SK-N-SH treated with all-trans-retinoic acid at 6 μM for 48 hours (cell line): ENCODE data around the gene BZW2.
A peak's percentile ranks its signal among the peaks of the same experiment; 100 is the strongest.

ENCODE experiments used
- ATAC-seq: fragments of 200-7000 bp; cut with Tn5 transposase; 3 replicates; pipeline ENCODE4 v1.9.1; 2020; ENCODE audit warnings: mild to moderate bottlenecking, moderate library complexity
- ARNTL ChIP-seq: fragments of 450-650 bp; formaldehyde crosslinking; IDR thresholded peaks from 2 replicates; pipeline ENCODE4 v1.5.0; 2020; ENCODE audit warnings: low read depth, mild to moderate bottlenecking, moderate library complexity, borderline replicate concordance
- BACH2 ChIP-seq: fragments of 250-450 bp; sonication (Bioruptor Pico); IDR thresholded peaks from 2 replicates; pipeline ENCODE4 v1.9.0; 2021; ENCODE audit warnings: mild to moderate bottlenecking, borderline replicate concordance
- CSDC2 ChIP-seq: fragments of 250-450 bp; sonication (Bioruptor Pico); IDR thresholded peaks from 2 replicates; pipeline ENCODE4 v1.5.0; 2020; ENCODE audit warnings: mild to moderate bottlenecking, moderate library complexity
- ESRRG ChIP-seq: fragments of 250-450 bp; sonication (Bioruptor Pico); IDR thresholded peaks from 2 replicates; pipeline ENCODE4 v1.6.1; 2021; ENCODE audit warnings: mild to moderate bottlenecking
- GLIS3 ChIP-seq: fragments of 250-450 bp; sonication (Bioruptor Pico); IDR thresholded peaks from 2 replicates; pipeline ENCODE4 v1.5.0; 2020; ENCODE audit warnings: mild to moderate bottlenecking, moderate library complexity
- ISL1 ChIP-seq: fragments of 250-450 bp; sonication (Bioruptor Pico); IDR thresholded peaks from 2 replicates; pipeline ENCODE4 v2.1.2; 2022; ENCODE audit warnings: mild to moderate bottlenecking, moderate library complexity
- RARB ChIP-seq: fragments of 250-450 bp; sonication (Bioruptor Pico); IDR thresholded peaks from 2 replicates; pipeline ENCODE4 v1.8.0; 2021; ENCODE audit warnings: mild to moderate bottlenecking, moderate library complexity
- SNAI2 ChIP-seq: fragments of 250-450 bp; sonication (Bioruptor Pico); IDR thresholded peaks from 2 replicates; pipeline ENCODE4 v1.5.0; 2020; ENCODE audit warnings: mild to moderate bottlenecking, moderate library complexity
- TCF4 ChIP-seq: fragments of 250-450 bp; sonication (Bioruptor Pico); IDR thresholded peaks from 2 replicates; pipeline ENCODE4 v1.8.0; 2021; ENCODE audit warnings: mild to moderate bottlenecking, moderate library complexity, borderline replicate concordance
- TOX ChIP-seq: fragments of 250-450 bp; sonication (Bioruptor Pico); IDR thresholded peaks from 2 replicates; pipeline ENCODE4 v1.8.0; 2021; ENCODE audit warnings: mild to moderate bottlenecking, moderate library complexity, borderline replicate concordance
- ZC3H10 ChIP-seq: fragments of 250-450 bp; sonication (Bioruptor Pico); IDR thresholded peaks from 2 replicates; pipeline ENCODE4 v1.5.1; 2021; ENCODE audit warnings: mild to moderate bottlenecking, moderate library complexity
- ZFP3 ChIP-seq: fragments of 250-450 bp; sonication (Bioruptor Pico); IDR thresholded peaks from 2 replicates; pipeline ENCODE4 v1.5.0; 2020; ENCODE audit warnings: mild to moderate bottlenecking, moderate library complexity
- ZFP30 ChIP-seq: fragments of 450-650 bp; formaldehyde crosslinking; IDR thresholded peaks from 2 replicates; pipeline ENCODE4 v1.5.0; 2022; ENCODE audit warnings: mild to moderate bottlenecking, moderate library complexity
- ZNF565 ChIP-seq: fragments of 450-650 bp; formaldehyde crosslinking; conservative IDR thresholded peaks from 2 replicates; pipeline ENCODE4 v1.5.0; 2020; ENCODE audit warnings: low read depth, mild to moderate bottlenecking, moderate library complexity
- ZNF8 ChIP-seq: fragments of 450-650 bp; formaldehyde crosslinking; IDR thresholded peaks from 2 replicates; pipeline ENCODE4 v1.5.0; 2020; ENCODE audit warnings: mild to moderate bottlenecking, moderate library complexity
- TF ChIP-seq, protein P1 (sequence below): fragments of 250-450 bp; sonication (Bioruptor Pico); IDR thresholded peaks from 2 replicates; pipeline ENCODE4 v1.8.0; 2021; ENCODE audit warnings: low read depth, mild to moderate bottlenecking, moderate library complexity, borderline replicate concordance
- TF ChIP-seq, protein P2 (sequence below): fragments of 250-450 bp; sonication (Bioruptor Pico); IDR thresholded peaks from 2 replicates; pipeline ENCODE4 v1.5.1; 2021; ENCODE audit warnings: mild to moderate bottlenecking, moderate library complexity
- TF ChIP-seq, protein P3 (sequence below): fragments of 250-450 bp; sonication (Bioruptor Pico); IDR thresholded peaks from 2 replicates; pipeline ENCODE4 v1.5.1; 2020; ENCODE audit warnings: low read depth, mild to moderate bottlenecking, moderate library complexity
- TF ChIP-seq, protein P4 (sequence below): fragments of 250-450 bp; sonication (Bioruptor Pico); IDR thresholded peaks from 2 replicates; pipeline ENCODE4 v1.8.0; 2020; ENCODE audit warnings: mild to moderate bottlenecking, moderate library complexity, borderline replicate concordance
- TF ChIP-seq, protein P5 (sequence below): fragments of 250-450 bp; sonication (Bioruptor Pico); IDR thresholded peaks from 2 replicates; pipeline ENCODE4 v1.5.0; 2020; ENCODE audit warnings: mild to moderate bottlenecking, moderate library complexity

BZW2 gene

DNA sequence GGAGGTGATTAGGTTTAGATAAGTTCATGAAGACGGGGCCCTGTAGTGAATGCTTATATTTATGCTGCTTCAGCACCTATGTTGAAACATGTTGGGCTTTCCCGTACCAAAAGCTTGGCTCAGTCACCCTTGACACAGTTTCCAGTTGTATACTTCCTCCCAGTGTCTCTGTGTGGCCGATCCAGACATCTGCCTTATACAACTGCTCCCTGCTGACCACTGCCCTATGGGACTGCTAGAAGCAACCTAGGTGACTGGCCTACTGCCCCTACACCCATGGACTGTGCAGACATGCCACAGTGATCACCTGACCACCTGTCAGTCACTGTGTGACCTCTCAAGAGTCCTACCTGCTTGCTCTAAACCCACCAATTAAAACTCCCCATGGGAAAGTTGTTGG, 85.0 kb downstream of the BZW2 start:
- no peak for ATAC-seq
- TF ChIP-seq CSDC2 (CRISPR knock-in tag) (no peak), TCF4 (CRISPR knock-in tag) (no peak), ZNF8 (CRISPR knock-in tag) (no peak), ESRRG (CRISPR knock-in tag) (no peak), ZFP30 (CRISPR knock-in tag) (no peak), RARB (no peak), BACH2 (CRISPR knock-in tag) (no peak), TOX (CRISPR knock-in tag) (no peak), SNAI2 (CRISPR knock-in tag) (no peak), ARNTL (no peak), ZC3H10 (CRISPR knock-in tag) (no peak), GLIS3 (CRISPR knock-in tag) (no peak)
- TF ChIP-seq, protein P1, sequence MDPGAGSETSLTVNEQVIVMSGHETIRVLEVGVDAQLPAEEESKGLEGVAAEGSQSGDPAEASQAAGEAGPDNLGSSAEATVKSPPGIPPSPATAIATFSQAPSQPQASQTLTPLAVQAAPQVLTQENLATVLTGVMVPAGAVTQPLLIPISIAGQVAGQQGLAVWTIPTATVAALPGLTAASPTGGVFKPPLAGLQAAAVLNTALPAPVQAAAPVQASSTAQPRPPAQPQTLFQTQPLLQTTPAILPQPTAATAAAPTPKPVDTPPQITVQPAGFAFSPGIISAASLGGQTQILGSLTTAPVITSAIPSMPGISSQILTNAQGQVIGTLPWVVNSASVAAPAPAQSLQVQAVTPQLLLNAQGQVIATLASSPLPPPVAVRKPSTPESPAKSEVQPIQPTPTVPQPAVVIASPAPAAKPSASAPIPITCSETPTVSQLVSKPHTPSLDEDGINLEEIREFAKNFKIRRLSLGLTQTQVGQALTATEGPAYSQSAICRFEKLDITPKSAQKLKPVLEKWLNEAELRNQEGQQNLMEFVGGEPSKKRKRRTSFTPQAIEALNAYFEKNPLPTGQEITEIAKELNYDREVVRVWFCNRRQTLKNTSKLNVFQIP (CRISPR knock-in tag), result no peak
- TF ChIP-seq, protein P2, sequence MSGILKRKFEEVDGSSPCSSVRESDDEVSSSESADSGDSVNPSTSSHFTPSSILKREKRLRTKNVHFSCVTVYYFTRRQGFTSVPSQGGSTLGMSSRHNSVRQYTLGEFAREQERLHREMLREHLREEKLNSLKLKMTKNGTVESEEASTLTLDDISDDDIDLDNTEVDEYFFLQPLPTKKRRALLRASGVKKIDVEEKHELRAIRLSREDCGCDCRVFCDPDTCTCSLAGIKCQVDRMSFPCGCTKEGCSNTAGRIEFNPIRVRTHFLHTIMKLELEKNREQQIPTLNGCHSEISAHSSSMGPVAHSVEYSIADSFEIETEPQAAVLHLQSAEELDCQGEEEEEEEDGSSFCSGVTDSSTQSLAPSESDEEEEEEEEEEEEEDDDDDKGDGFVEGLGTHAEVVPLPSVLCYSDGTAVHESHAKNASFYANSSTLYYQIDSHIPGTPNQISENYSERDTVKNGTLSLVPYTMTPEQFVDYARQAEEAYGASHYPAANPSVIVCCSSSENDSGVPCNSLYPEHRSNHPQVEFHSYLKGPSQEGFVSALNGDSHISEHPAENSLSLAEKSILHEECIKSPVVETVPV (CRISPR knock-in tag), result no peak
- TF ChIP-seq, protein P3, sequence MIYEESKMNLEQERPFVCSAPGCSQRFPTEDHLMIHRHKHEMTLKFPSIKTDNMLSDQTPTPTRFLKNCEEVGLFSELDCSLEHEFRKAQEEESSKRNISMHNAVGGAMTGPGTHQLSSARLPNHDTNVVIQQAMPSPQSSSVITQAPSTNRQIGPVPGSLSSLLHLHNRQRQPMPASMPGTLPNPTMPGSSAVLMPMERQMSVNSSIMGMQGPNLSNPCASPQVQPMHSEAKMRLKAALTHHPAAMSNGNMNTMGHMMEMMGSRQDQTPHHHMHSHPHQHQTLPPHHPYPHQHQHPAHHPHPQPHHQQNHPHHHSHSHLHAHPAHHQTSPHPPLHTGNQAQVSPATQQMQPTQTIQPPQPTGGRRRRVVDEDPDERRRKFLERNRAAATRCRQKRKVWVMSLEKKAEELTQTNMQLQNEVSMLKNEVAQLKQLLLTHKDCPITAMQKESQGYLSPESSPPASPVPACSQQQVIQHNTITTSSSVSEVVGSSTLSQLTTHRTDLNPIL (CRISPR knock-in tag), result no peak
- TF ChIP-seq, protein P4, sequence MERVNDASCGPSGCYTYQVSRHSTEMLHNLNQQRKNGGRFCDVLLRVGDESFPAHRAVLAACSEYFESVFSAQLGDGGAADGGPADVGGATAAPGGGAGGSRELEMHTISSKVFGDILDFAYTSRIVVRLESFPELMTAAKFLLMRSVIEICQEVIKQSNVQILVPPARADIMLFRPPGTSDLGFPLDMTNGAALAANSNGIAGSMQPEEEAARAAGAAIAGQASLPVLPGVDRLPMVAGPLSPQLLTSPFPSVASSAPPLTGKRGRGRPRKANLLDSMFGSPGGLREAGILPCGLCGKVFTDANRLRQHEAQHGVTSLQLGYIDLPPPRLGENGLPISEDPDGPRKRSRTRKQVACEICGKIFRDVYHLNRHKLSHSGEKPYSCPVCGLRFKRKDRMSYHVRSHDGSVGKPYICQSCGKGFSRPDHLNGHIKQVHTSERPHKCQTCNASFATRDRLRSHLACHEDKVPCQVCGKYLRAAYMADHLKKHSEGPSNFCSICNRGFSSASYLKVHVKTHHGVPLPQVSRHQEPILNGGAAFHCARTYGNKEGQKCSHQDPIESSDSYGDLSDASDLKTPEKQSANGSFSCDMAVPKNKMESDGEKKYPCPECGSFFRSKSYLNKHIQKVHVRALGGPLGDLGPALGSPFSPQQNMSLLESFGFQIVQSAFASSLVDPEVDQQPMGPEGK, result no peak

DNA sequence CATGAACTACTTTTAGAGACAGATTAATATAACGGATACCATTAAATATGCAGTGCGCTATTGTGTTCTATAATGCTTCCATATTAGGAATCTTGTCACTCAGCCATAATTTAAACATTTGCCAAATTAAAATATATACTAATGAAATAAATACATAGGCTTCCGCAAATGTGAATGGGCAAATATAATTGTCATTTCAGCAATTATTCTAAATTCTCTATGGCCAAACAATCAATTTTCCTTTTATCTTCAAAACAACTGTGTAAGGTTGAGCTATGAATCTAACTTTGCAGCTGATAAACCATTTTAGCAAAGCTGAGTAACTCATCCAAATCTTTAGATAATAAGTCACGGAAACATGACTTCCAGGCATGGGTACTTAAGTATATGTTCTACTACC, 86.8 kb downstream of the BZW2 start:
- TF ChIP-seq ZNF565 (CRISPR knock-in tag), result no peak
- TF ChIP-seq ZFP3 (CRISPR knock-in tag), result no peak
- TF ChIP-seq ZNF8 (CRISPR knock-in tag), result no peak
- no peak for TF ChIP-seq RARB
- TF ChIP-seq, protein P5, sequence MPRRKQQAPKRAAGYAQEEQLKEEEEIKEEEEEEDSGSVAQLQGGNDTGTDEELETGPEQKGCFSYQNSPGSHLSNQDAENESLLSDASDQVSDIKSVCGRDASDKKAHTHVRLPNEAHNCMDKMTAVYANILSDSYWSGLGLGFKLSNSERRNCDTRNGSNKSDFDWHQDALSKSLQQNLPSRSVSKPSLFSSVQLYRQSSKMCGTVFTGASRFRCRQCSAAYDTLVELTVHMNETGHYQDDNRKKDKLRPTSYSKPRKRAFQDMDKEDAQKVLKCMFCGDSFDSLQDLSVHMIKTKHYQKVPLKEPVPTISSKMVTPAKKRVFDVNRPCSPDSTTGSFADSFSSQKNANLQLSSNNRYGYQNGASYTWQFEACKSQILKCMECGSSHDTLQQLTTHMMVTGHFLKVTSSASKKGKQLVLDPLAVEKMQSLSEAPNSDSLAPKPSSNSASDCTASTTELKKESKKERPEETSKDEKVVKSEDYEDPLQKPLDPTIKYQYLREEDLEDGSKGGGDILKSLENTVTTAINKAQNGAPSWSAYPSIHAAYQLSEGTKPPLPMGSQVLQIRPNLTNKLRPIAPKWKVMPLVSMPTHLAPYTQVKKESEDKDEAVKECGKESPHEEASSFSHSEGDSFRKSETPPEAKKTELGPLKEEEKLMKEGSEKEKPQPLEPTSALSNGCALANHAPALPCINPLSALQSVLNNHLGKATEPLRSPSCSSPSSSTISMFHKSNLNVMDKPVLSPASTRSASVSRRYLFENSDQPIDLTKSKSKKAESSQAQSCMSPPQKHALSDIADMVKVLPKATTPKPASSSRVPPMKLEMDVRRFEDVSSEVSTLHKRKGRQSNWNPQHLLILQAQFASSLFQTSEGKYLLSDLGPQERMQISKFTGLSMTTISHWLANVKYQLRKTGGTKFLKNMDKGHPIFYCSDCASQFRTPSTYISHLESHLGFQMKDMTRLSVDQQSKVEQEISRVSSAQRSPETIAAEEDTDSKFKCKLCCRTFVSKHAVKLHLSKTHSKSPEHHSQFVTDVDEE, result no peak
- no peak for TF ChIP-seq ZC3H10 (CRISPR knock-in tag)
- TF ChIP-seq ESRRG (CRISPR knock-in tag), result no peak
- TF ChIP-seq, all 23 proteins: peak for 0
- no peak for ATAC-seq

DNA sequence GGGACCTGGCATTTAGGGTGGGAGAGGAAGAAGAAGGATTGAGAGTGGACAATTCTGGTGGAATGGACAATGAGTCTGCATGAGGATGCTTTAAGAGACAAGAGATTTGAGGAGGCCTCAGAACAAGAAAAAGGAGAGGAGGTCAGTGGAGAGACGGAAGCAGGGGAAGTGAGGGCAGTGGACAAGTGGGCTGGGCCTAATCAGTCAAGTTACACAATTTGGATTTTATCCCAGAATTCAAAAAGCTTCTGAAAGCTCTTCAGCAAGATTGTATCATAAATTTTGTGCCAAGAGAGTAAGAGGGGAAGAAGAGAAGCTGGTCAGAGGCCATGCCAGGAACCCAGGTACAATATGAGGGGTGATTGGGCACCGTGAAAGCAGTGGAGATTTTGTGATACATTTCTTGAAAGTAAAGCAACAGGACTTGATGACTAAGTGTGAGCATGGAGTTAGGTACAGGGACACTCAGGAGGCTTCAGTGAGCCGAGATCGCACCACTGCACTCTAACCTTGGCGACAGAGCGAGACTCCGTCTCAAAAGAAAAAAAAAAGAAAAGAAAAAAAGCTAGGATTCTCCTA, 88.3 kb downstream of the BZW2 start:
- no peak for ATAC-seq

More for the DNA sequence above, 88.3 kb downstream of the BZW2 start:
- 0 out of 2 replicates have a peak, but pooled peaks have one; percentile 6 for TF ChIP-seq ISL1 (CRISPR knock-in tag)
- TF ChIP-seq, protein P4, result no peak
- no peak for TF ChIP-seq ESRRG (CRISPR knock-in tag)
- no peak for TF ChIP-seq ZFP3 (CRISPR knock-in tag)
- no peak for TF ChIP-seq ZFP30 (CRISPR knock-in tag)
